Fibroblast of villous mesenchyme (primary cell): ENCODE results near the gene ORM2. TPM values are rescaled to one million over a fixed set of nuclear protein-coding genes. Genes with fewer than 3 reads are reported as not detected.
"Not testable (repeated sequence)": the region's sequence is repeated elsewhere in the genome, so short reads cannot be mapped to it uniquely, and the experiment has no call there.

Experiments
- DNase-seq: peaks from one replicate; pipeline ENCODE4 v3.0.0-alpha.2; 2010; ENCODE audit warnings: low read depth
- H3K4me3 ChIP-seq: 2 replicates; pipeline ENCODE4 v1.5.1; 2011; ENCODE audit warnings: low read depth, mild to moderate bottlenecking, low read length
- total RNA-seq: library from RNA; depleted of rRNA; stranded (reverse); fragments of >200 nt; gene quantifications from 2 replicates; pipeline ENCODE4 v1.2.3, GENCODE V29; 2012
- TF ChIP-seq, protein P1 (sequence below): IDR thresholded peaks from 2 replicates; pipeline ENCODE4 v1.5.1; 2012; ENCODE audit warnings: low read depth, mild to moderate bottlenecking, low read length; ENCODE audit not compliant: insufficient read depth

ORM2 gene
- total RNA-seq, 1 donor, result not detected

DNA sequence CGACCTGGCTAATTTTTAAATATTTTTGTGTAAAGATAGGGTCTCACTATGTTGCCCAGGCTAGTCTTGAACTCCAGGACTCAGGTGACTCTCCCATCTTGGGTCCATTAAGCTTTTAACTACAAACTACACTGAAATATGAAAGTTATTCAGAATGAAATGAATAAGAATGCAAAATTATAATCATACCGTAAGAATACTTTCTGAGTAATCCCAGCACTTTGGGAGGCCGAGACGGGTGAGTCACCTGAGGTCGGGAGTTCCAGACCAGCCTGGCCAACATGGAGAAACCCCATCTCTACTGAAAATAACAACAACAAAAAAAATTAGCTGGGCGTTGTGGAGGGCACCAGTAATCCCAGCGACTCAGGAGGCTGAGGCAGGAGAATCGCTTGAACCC is 7.9 kb upstream of the ORM2 start:
- TF ChIP-seq, protein P1, sequence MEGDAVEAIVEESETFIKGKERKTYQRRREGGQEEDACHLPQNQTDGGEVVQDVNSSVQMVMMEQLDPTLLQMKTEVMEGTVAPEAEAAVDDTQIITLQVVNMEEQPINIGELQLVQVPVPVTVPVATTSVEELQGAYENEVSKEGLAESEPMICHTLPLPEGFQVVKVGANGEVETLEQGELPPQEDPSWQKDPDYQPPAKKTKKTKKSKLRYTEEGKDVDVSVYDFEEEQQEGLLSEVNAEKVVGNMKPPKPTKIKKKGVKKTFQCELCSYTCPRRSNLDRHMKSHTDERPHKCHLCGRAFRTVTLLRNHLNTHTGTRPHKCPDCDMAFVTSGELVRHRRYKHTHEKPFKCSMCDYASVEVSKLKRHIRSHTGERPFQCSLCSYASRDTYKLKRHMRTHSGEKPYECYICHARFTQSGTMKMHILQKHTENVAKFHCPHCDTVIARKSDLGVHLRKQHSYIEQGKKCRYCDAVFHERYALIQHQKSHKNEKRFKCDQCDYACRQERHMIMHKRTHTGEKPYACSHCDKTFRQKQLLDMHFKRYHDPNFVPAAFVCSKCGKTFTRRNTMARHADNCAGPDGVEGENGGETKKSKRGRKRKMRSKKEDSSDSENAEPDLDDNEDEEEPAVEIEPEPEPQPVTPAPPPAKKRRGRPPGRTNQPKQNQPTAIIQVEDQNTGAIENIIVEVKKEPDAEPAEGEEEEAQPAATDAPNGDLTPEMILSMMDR, result no peak
- no peak overlapping the region for H3K4me3 ChIP-seq
- no peak for DNase-seq

DNA sequence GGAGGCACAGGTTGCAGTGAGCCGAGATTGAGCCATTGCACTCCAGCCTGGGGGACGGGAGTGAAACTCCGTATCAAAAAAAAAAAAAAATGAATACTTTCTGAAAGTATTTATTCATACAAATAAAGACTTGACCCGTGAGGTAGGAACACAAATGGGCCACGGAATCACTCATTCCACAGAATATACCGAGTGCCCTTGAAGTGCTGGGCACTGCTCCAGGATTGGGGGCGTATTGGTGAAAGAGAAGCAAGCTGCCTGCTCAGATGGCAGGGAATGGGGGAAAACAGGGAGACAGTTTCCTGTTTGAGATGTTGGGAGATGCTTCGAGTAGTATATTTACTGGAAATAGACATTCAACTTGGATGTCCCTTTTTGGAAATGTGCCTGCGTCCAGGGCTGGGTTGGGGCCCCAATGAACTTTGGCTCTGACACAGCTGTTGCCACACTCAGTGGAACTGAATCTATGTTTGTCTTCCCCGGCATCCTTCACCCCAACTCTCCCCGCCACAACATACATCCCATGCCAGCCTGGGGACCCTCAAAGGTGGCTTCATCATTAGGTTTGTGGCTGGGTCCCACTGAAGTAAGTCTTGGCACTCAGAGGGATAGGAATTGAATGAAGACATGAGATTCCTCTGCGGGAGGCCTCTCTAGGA is 7.4 kb upstream of the ORM2 start:
- not testable (repeated sequence) for H3K4me3 ChIP-seq, DNase-seq

DNA sequence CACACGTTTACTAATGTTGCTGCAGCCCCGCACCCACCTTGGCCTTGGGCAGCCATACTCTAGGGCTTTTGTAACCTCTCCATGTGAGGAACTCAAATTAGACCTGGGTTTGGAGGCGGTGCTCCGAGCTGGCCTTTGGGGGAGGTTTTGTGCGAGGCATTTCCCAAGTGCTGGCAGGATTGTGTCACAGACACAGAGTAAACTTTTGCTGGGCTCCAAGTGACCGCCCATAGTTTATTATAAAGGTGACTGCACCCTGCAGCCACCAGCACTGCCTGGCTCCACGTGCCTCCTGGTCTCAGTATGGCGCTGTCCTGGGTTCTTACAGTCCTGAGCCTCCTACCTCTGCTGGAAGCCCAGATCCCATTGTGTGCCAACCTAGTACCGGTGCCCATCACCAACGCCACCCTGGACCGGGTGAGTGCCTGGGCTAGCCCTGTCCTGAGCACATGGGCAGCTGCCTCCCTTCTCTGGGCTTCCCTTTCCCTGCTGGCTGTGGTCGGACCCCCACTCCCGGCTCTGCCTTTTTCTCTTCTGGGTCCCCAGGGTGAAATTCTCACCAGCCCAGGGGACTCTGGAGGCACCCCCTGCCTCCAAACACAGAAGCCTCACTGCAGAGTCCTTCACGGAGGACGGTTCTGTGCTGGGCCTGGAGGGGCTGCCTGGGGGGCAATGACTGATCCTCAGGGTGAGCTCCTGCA is 6.7 kb upstream of the ORM2 start, which contains the start of gene ORM1:
Gene ORM1, plus strand, starts transcription at position 268 of the 701 bp plus-strand sequence. Its CDS starts 36 bp downstream, at position 304.
- not testable (repeated sequence) for H3K4me3 ChIP-seq, DNase-seq

DNA sequence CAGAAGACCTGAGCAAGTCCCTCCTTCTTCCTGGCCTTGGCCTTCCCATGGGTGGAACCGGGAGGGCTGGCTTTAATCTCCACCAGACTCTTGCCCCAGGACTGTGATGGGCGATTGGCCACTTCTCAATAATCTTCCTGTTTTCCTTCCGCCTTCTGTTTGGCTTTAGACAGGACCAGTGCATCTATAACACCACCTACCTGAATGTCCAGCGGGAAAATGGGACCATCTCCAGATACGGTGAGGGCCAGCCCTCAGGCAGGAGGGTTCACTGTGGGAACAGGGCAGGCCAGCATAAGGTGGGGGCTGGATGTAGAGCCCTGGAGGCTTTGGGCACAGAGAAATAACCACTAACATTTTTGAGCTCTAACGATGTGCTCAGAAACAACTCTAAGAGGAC is 5.8 kb upstream of the ORM2 start:
- DNase-seq, H3K4me3 ChIP-seq: not testable (repeated sequence)

DNA sequence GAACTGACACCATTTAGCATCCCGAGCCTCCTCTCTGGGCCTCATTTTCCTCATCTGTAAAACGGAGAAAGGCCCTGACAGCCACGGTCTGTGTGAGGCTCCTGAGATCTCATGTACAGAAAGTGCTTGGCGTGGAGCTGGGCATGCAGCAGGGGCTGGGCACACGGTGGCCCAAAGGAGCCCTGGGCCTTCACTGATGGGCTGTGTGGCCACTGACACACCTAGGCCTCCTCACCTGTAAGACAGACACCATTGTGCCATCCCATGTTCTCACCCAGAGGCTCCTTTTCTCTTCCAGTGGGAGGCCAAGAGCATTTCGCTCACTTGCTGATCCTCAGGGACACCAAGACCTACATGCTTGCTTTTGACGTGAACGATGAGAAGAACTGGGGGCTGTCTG is 5.2 kb upstream of the ORM2 start:
- TF ChIP-seq, protein P1, result no peak
- DNase-seq, result no peak
- H3K4me3 ChIP-seq, result no peak overlapping the region

DNA sequence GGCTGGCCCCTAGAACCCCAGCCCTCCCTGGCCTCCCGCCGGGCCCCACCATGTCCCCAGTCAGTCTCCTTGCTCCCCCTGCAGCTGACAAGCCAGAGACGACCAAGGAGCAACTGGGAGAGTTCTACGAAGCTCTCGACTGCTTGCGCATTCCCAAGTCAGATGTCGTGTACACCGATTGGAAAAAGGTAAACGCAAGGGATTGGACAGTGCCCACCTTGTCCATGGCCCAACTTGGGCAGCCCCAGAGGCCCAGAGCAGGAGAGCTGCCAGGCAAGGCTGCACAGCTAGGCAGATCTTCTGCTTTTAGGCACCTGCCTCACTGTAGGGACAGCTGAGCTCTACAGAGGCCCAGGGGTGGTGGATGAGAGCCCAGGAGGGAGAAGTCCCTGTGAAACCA is 4.7 kb upstream of the ORM2 start:
- not testable (repeated sequence) for DNase-seq

DNA sequence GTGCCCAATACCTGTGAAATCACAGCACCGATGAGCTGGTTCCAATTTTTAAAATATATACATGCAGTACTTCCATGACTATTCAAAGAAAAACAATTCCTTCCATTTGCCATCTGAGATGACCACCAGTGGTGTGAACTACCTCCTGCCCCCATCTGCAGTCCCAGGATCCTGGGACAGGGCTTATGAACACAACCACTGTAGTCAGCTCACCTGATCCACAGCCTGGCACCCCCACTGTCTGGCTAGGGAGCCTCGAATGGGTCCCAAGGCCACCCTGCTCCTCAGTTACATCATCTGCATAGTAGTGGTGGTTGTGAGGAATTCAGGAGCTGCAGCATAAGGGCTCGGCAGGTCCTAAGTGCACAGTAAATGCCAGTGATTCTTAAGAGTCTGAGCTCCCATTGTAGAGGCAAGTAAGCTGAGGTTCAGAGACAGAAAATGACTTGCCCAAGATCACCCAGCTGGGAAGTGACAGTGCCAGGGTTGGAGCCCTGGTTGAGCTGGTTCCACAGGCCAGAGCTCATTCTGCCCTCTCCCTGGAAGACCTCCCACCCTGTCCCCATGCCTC is 3.9 kb upstream of the ORM2 start:
- DNase-seq, H3K4me3 ChIP-seq: not testable (repeated sequence)

More for the DNA sequence above, 4.7 kb upstream of the ORM2 start:
- H3K4me3 ChIP-seq, result not testable (repeated sequence)

DNA sequence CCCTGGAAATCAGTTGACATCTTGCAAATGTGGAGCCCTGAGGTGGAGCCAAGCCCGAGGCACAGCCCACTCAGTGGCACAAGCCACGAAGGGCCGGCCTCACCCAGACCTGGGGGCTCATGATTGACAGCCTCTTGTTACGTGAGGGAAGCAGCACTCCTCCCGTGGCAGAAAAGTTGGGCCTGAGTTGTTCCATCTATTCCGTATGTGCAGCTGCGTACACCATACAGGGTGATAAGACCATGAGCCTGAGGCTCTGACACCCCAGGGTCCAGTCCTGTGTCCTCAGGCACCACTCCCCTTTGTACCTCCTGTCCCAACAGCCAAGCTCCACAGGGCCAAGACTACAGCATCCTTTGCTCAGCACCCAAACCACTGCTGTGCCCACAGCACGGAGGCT is 1.9 kb upstream of the ORM2 start:
- H3K4me3 ChIP-seq, result no peak overlapping the region
- TF ChIP-seq, protein P1, result no peak
- DNase-seq, result no peak

DNA sequence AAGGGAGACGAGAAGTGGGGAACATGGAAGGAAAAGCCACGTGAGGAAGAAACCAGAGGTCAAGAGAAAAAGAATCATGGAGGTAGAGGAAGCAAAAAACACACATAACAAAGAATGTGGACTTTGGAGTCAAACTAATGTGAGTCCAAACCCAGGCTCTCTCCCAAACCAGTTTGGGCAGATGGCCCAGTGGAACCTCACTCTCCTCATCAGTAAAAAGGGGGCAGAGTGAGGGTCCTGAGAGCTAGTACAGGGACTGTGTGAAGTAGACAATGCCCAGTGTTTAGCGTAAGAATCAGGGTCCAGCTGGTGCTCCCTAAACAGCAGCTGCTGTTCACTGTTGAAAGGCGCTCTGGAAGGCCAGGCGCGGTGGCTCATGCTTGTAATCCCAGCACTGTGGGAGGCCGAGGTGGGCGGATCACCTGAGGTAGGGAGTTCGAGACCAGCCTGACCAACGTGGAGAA is 1.3 kb upstream of the ORM2 start:
- H3K4me3 ChIP-seq, DNase-seq: not testable (repeated sequence)

DNA sequence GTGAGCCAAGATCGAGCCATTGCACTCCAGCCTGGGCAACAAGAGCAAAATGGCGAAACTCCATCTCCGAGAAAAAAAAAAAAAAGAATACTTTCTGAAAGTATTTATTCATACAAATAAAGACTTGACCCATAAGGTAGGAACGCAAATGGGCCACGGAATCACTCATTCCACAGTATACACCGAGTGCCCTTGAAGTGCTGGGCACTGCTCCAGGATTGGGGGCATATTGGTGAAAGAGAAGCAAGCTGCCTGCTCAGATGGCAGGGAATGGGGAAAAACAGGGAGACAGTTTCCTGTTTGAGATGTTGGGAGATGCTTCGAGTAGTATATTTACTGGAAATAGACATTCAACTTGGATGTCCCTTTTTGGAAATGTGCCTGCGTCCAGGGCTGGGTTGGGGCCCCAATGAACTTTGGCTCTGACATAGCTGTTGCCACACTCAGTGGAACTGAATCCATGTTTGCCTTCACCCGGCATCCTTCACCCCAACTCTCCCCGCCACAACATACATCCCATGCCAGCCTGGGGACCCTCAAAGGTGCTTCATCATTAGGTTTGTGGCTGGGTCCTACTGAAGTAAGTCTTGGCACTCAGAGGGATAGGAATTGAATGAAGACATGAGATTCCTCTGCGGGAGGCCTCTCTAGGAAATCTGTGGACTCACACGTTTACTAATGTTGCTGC is 588 bp upstream of the ORM2 start:
- H3K4me3 ChIP-seq, DNase-seq: not testable (repeated sequence)
